GM12873 (cell line): ENCODE measurements around the gene ME3.

ENCODE experiments used
- TF ChIP-seq, protein P1 (sequence below): IDR thresholded peaks from 2 replicates; pipeline ENCODE4 v1.5.1; 2012; ENCODE audit warnings: low read depth, mild to moderate bottlenecking, moderate library complexity, low read length, control low read depth; ENCODE audit not compliant: insufficient read depth; ENCODE audit errors: missing control alignments

ME3 gene

DNA sequence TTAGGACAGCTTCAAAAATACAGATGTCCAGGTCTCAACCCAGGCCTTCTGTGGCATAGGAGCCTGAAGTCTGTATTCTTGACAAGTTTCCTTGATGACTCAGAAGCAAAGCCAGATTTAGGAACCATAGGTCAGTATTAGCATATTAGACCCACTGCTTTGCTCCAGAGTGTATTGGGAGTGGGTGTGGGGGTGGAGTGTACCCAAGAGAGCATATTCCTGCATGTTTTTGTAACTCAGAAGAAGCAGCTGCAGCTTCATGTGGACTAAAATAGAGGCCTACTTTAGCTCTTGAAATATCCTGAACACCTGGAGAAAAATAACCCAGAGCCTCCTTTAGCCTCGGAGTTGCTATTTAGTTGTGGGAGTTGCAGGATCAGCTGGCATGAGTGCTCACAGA is 191.0 kb downstream of the ME3 start:
- TF ChIP-seq, protein P1, sequence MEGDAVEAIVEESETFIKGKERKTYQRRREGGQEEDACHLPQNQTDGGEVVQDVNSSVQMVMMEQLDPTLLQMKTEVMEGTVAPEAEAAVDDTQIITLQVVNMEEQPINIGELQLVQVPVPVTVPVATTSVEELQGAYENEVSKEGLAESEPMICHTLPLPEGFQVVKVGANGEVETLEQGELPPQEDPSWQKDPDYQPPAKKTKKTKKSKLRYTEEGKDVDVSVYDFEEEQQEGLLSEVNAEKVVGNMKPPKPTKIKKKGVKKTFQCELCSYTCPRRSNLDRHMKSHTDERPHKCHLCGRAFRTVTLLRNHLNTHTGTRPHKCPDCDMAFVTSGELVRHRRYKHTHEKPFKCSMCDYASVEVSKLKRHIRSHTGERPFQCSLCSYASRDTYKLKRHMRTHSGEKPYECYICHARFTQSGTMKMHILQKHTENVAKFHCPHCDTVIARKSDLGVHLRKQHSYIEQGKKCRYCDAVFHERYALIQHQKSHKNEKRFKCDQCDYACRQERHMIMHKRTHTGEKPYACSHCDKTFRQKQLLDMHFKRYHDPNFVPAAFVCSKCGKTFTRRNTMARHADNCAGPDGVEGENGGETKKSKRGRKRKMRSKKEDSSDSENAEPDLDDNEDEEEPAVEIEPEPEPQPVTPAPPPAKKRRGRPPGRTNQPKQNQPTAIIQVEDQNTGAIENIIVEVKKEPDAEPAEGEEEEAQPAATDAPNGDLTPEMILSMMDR: no peak

DNA sequence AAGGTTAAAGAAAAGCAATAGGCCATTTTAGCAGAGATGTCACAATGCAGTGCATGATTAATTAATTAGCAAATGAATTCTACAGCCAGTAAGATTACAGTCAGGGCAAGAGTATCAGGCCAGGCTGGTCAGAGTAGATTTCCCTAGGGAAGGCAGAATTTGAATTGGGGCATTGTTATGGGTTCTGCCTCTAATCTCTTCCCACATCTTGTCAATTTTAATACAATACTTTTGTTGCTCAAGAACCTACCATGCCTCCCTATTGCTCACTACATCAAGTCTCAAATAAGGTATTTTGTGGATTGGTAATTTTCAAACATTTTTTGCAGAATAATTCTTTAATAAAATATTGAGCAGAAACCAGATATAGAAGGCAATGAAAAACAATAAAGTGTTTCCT is 194.1 kb downstream of the ME3 start:
- TF ChIP-seq, protein P1: no peak

DNA sequence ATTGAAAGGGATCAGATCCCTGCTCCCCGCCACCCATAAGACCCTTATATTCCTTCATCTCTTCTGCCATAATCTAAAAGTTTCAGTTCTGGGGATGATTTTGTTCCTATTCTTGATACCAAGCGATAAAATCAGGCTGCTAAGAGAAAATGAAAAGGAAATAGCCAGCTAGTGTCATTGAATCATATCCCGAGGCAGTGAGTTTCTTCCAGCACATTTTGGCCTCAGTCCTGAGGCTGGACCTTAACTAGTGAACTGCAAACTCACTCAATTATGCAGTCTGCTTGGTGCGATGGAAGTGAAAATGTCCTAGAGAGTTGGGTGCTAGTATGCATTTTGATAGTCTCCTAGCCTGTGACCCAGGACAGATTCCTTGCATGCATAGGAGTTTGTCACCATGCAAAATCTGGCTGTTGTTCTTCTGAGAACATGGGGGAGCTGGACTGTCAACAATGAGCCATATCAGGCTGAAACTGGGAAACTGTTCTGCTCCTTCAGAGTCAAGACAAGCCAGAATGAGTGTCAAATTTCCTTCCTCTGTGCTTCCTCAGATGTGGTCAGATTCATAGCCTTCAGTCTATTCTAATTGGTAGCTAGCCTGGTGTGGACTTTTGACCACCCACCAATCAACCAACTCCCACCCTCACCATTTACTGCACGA is 194.8 kb downstream of the ME3 start:
- TF ChIP-seq, protein P1: no peak

DNA sequence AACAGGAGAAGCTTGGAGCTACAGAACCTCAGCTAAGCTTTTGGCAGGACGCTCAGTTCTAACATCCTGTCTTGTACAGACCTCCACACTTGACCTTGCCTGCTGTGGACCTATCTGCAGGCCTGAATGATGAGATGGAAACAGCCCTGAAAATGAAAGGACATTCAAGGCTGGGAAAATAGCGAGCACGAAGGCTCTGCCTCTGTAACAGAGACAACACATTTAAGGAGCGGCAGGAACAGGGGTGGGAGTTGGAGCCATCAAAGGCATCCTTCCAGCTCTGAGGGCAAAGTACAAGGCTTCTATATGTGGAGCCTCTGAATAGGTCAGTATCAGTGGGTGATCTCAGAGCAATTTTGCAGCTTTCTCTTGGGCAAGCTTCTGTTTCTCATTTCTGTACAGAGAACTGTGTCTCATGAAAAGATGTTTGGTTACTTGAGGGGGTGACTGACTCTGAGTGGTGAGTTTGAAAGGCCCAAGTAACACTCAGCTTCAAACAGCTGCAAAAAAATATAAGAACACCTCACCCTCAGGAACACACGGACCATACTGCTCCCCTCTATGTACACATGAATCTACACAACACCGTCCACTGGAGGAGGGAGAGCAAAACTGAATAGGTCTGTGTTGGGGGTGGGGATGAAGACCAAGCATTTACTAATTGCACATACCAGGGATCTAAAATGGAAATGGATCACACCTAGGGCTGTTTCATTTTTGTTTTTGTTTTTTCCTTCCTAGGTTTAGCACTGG is 196.1 kb downstream of the ME3 start:
- TF ChIP-seq, protein P1: no peak

DNA sequence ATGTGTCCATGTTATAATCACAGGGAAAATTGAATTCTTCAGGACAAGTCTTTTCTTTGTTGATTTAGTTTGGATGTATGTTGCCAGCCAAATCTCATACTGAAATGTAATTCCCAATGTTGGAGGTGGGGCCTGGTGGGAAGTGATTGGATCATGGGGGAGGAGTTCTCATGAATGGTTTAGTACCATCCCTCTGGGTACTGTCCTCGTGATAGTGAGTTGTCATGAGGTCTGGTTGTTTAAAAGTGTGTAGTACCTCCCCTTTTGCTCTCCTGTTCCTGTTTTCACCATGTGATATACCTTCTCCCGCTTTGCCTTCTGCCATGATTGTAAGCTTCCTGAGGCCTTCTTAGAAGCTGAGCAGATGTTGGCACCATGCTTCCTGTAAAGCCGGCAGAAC is 197.4 kb downstream of the ME3 start:
- TF ChIP-seq, protein P1: no peak

DNA sequence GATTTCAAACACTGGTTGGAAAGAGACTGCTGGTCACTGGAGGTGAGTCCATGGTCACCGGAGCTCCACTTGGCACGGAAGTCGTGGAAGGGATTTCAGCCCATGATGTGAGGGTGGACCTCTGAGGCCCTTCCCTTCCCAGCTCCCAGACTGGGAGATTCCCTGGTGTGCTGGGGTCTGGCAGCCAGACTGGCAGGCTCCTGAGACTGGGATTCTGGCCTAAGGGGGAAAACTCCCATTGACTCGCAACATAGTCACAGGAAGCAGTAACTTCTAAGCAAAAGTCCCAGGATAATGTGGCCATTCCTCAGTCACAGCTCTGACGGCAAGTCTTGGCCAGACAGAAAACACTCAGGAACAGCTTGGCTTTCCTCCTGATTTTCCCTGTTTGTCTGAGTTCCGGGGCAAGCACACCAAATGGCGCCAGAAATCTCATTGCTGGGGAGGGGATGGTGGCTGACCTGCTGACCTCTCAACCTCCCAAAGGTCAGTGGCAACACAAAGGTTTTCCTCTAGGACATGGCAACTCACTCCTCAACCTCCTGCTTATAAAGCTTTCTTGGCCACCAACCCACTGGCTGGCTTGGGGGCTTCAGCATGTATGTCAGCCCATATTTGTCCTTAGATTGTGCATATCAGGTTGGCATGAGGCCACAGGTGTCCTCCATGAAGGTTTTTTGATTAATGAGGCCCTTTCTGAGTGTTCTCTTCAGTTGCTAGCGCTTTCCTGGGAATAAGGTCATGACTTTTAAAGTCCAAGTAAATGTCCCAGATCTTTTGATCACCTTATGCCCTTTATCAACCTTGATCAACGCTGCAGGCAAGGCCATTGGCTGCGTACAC is 198.2 kb downstream of the ME3 start:
- TF ChIP-seq, protein P1: no peak
